DMS153 treated with DMSO at 0.1 percent for 48 hours (cell line): Measurements from ENCODE around the gene BAHCC1.

Source experiments
- DNase-seq: peaks from one replicate; lab custom pipeline; 2025; ENCODE audit not compliant: unreplicated experiment; lab: John Stamatoyannopoulos, UW

The BAHCC1 gene

GRCh38 chr17:81459224-81459623 is 64.0 kb downstream of the BAHCC1 start:
- no peak for DNase-seq

- no peak for DNase-seq
Observed at GRCh38 chr17:81459864-81460263, 64.6 kb downstream of the BAHCC1 start.

GRCh38 chr17:81460856-81461460 is 65.7 kb downstream of the BAHCC1 start:
- DNase-seq: no peak

- DNase-seq: no peak
Observed at GRCh38 chr17:81461607-81462500, 66.6 kb downstream of the BAHCC1 start.

GRCh38 chr17:81462506-81463125 is 67.4 kb downstream of the BAHCC1 start:
- DNase-seq: no peak

- DNase-seq: no peak
Observed at GRCh38 chr17:81463506-81463905, 68.2 kb downstream of the BAHCC1 start.

- no peak for DNase-seq
Observed at GRCh38 chr17:81464586-81464985, 69.3 kb downstream of the BAHCC1 start.

GRCh38 chr17:81465910-81466309 is 70.7 kb downstream of the BAHCC1 start:
- DNase-seq: no peak

- no peak for DNase-seq
Observed at GRCh38 chr17:81466564-81467472, 71.6 kb downstream of the BAHCC1 start.

- no peak for DNase-seq
Observed at GRCh38 chr17:81468111-81468769, 73.0 kb downstream of the BAHCC1 start.

- no peak for DNase-seq
Observed at GRCh38 chr17:81468770-81469121, 73.5 kb downstream of the BAHCC1 start.

- DNase-seq: no peak
Observed at GRCh38 chr17:81469266-81469665, 74.0 kb downstream of the BAHCC1 start.

GRCh38 chr17:81470270-81470943 is 75.2 kb downstream of the BAHCC1 start:
- DNase-seq: no peak

- no peak for DNase-seq
Observed at GRCh38 chr17:81470944-81471817, 75.9 kb downstream of the BAHCC1 start.

GRCh38 chr17:81471818-81472456 is 76.7 kb downstream of the BAHCC1 start:
- no peak for DNase-seq

- DNase-seq: no peak
Observed at GRCh38 chr17:81473019-81473418, 77.8 kb downstream of the BAHCC1 start.

GRCh38 chr17:81474958-81475357 is 79.7 kb downstream of the BAHCC1 start:
- no peak for DNase-seq

- no peak for DNase-seq
Observed at GRCh38 chr17:81476097-81476496, 80.8 kb downstream of the BAHCC1 start.

- no peak for DNase-seq
Observed at GRCh38 chr17:81476635-81477034, 81.4 kb downstream of the BAHCC1 start.
